Activated B cell treated with CpG ODN at 0.5 μM for 24 hours (primary cell): Measurements from ENCODE around the gene SNTB2. TPM values are rescaled to one million over a fixed set of nuclear protein-coding genes. Genes with fewer than 3 reads are reported as not detected.

Source experiments
- ATAC-seq: fragments of 200-7000 bp; cut with Tn5 transposase; one replicate; pipeline ENCODE4 v1.10.0; 2021; ENCODE audit warnings: low read depth, mild to moderate bottlenecking, moderate library complexity
- CTCF ChIA-PET: fragments of 350-600 bp; sonication (Branson Sonifier 250); formaldehyde crosslinking; loops from one replicate; lab custom pipeline; 2021; ENCODE audit warnings: antibody characterized with exemption; lab: Charles Lee
- POLR2A ChIA-PET: fragments of 350-600 bp; sonication (Branson Sonifier 250); formaldehyde crosslinking; loops from one replicate; lab custom pipeline; 2021; ENCODE audit warnings: antibody characterized with exemption; lab: Charles Lee
- DNase-seq: peaks from one replicate; pipeline ENCODE4 v3.0.0; 2022
- H3K27ac Mint-ChIP-seq: one replicate; pipeline ENCODE4 v1.8.0; 2020; ENCODE audit warnings: mixed read lengths
- H3K27me3 Mint-ChIP-seq: one replicate; pipeline ENCODE4 v1.8.0; 2021; ENCODE audit warnings: mixed read lengths
- H3K36me3 Mint-ChIP-seq: one replicate; pipeline ENCODE4 v1.8.0; 2021; ENCODE audit warnings: low read depth, mixed read lengths
- H3K4me1 Mint-ChIP-seq: one replicate; pipeline ENCODE4 v1.8.0; 2021; ENCODE audit warnings: mixed read lengths
- H3K4me3 Mint-ChIP-seq: one replicate; pipeline ENCODE4 v1.8.0; 2020; ENCODE audit warnings: mild to moderate bottlenecking, mixed read lengths
- H3K9me3 Mint-ChIP-seq: one replicate; pipeline ENCODE4 v1.8.0; 2020; ENCODE audit warnings: mixed read lengths
- CTCF ChIP-seq: fragments of 200-600 bp; IDR thresholded peaks from one replicate; pipeline ENCODE4 v1.8.0; 2022; ENCODE audit warnings: antibody characterized with exemption, mild to moderate bottlenecking
- intact Hi-C: fragments of 100-400 bp; cut with micrococcal nuclease; formaldehyde crosslinking; loops from one replicate; pipeline ENCODE4 v1.15.1; 2024
- total RNA-seq: library from RNA; stranded (reverse); gene quantifications from 2 replicates; pipeline ENCODE4 v1.2.3, GENCODE V29; 2022

The SNTB2 gene
- total RNA-seq, 1 donor from 2014 or later: 7.7 TPM

- Mint-ChIP-seq H3K36me3 (no peaks in the 10 kb centered on the region), H3K27ac (no peak overlapping the region), H3K9me3 (no peaks in the 10 kb centered on the region), H3K4me1 (peaks cover 14% of the 10 kb centered on the region), H3K27me3 (no peaks in the 10 kb centered on the region), H3K4me3 (no peak overlapping the region)
- intact Hi-C loops: no loop called here
- POLR2A ChIA-PET: no interaction called here
- CTCF ChIA-PET: no interaction called here
- DNase-seq (no peak), ATAC-seq (no peak)
- TF ChIP-seq CTCF: no peak
Observed at GRCh38 chr16:69201291-69201690, 14.3 kb downstream of the SNTB2 start.

- no peak for DNase-seq
- no peak overlapping the region for H3K27ac Mint-ChIP-seq
- peaks cover 14% of the 10 kb centered on the region for H3K4me1 Mint-ChIP-seq
- no peak overlapping the region for H3K4me3 Mint-ChIP-seq
- H3K36me3 Mint-ChIP-seq: no peaks in the 10 kb centered on the region
- ChIA-PET CTCF (no interaction called here), POLR2A (no interaction called here)
- no peak for TF ChIP-seq CTCF
- H3K27me3 Mint-ChIP-seq: no peaks in the 10 kb centered on the region
- no peak for ATAC-seq
- intact Hi-C loops: no loop called here
- no peaks in the 10 kb centered on the region for H3K9me3 Mint-ChIP-seq
Observed at GRCh38 chr16:69201787-69202186, 14.8 kb downstream of the SNTB2 start.

GRCh38 chr16:69204172-69204571 lies 17.2 kb downstream of the SNTB2 start:
- no peak for TF ChIP-seq CTCF
- Mint-ChIP-seq H3K36me3 (no peaks in the 10 kb centered on the region), H3K4me3 (no peak overlapping the region), H3K4me1 (peaks cover 14% of the 10 kb centered on the region), H3K27me3 (no peaks in the 10 kb centered on the region), H3K9me3 (no peaks in the 10 kb centered on the region), H3K27ac (peak overlapping the region; percentile 14)
- ATAC-seq (no peak), DNase-seq (no peak)
- intact Hi-C loops: no loop called here
- ChIA-PET POLR2A (interaction anchor here (0.6 kb wide), 1 partner anchor 35 kb away, joined by 6 read pairs; no protein-coding TSS in a partner anchor), CTCF (no interaction called here)

- no peak for TF ChIP-seq CTCF
- Mint-ChIP-seq H3K9me3 (no peaks in the 10 kb centered on the region), H3K27me3 (no peaks in the 10 kb centered on the region), H3K36me3 (no peaks in the 10 kb centered on the region), H3K4me1 (peaks cover 6% of the 10 kb centered on the region), H3K4me3 (no peak overlapping the region), H3K27ac (no peak overlapping the region)
- ATAC-seq (no peak), DNase-seq (no peak)
- intact Hi-C loops: no loop called here
- POLR2A ChIA-PET: interaction anchor here (0.7 kb wide), 1 partner anchor 35 kb away, joined by 9 read pairs; no protein-coding TSS in a partner anchor
- CTCF ChIA-PET: no interaction called here
Observed at GRCh38 chr16:69209735-69210134, 22.8 kb downstream of the SNTB2 start.

GRCh38 chr16:69217433-69217832 lies 30.5 kb downstream of the SNTB2 start:
- intact Hi-C loops: no loop called here
- no peak overlapping the region for H3K27ac Mint-ChIP-seq

More at GRCh38 chr16:69217433-69217832, 30.5 kb downstream of the SNTB2 start:
- no peak for TF ChIP-seq CTCF
- ChIA-PET POLR2A (no interaction called here), CTCF (no interaction called here)
- DNase-seq: no peak
- Mint-ChIP-seq H3K4me3 (no peak overlapping the region), H3K9me3 (no peaks in the 10 kb centered on the region), H3K4me1 (no peaks in the 10 kb centered on the region), H3K36me3 (no peaks in the 10 kb centered on the region), H3K27me3 (no peaks in the 10 kb centered on the region)
- ATAC-seq: no peak
